Muscle layer of colon (tissue), 2 donors: ENCODE data around the gene MICU1.
"Not testable (repeated sequence)": the region's sequence is repeated elsewhere in the genome, so short reads cannot be mapped to it uniquely, and the experiment has no call there.

Source experiments
- H3K27ac ChIP-seq: one replicate; pipeline ENCODE4 v1.7.0; 2013; ENCODE audit warnings: low read depth, mild to moderate bottlenecking, low read length, moderate library complexity
- H3K27me3 ChIP-seq, 2 donors: one replicate each; pipeline ENCODE4 v1.7.0; 2013; ENCODE audit warnings: low read length in 2 of 2, mild to moderate bottlenecking in 2 of 2; ENCODE audit not compliant: insufficient read depth in 2 of 2, control insufficient read depth in 1 of 2
- H3K36me3 ChIP-seq: one replicate; pipeline ENCODE4 v1.7.0; 2013; ENCODE audit warnings: mild to moderate bottlenecking, low read length; ENCODE audit not compliant: insufficient read depth
- H3K4me1 ChIP-seq: one replicate; pipeline ENCODE4 v1.7.0; 2013; ENCODE audit warnings: mild to moderate bottlenecking, low read length; ENCODE audit not compliant: insufficient read depth
- H3K4me3 ChIP-seq, 2 donors: one replicate each; pipeline ENCODE4 v1.7.0; 2013; ENCODE audit warnings: low read length in 2 of 2, low read depth in 1 of 2, mild to moderate bottlenecking in 1 of 2, moderate library complexity in 1 of 2
- H3K9ac ChIP-seq: one replicate; pipeline ENCODE4 v1.7.0; 2013; ENCODE audit warnings: low read length
- H3K9me3 ChIP-seq: one replicate; pipeline ENCODE4 v1.7.0; 2013; ENCODE audit warnings: mild to moderate bottlenecking, low read length
- donor health status: abdominal sarcoma.
- donor health status: Adenocarcinoma of cecum.

MICU1 gene

GRCh38 chr10:72625608-72626443 lies at the start of gene MICU1:
Gene MICU1, minus strand, starts transcription at chr10:72626079. Its CDS starts 59,286 bp downstream, at chr10:72566793.
- H3K4me1 ChIP-seq: peaks cover 9% of the 10 kb centered on the region
- peak within 1 kb of the TSS; percentile 75 for H3K9ac ChIP-seq
- H3K4me3 ChIP-seq: peak within 1 kb of the TSS; percentile 81 to 83
- no peaks in the 10 kb centered on the region for H3K9me3 ChIP-seq
- H3K36me3 ChIP-seq: no peaks in the 10 kb centered on the region
- H3K27me3 ChIP-seq: no peaks in the 10 kb centered on the region
- H3K27ac ChIP-seq: peak within 1 kb of the TSS; percentile 77

- not testable (repeated sequence) for H3K4me1 ChIP-seq, H3K9me3 ChIP-seq, H3K9ac ChIP-seq, H3K27ac ChIP-seq, H3K27me3 ChIP-seq, H3K36me3 ChIP-seq, H3K4me3 ChIP-seq
Measured at GRCh38 chr10:72674174-72674573, 48.3 kb upstream of the MICU1 start.

- Histone ChIP-seq H3K36me3 (no peaks in the 10 kb centered on the region), H3K9ac (no peak overlapping the region), H3K4me1 (no peaks in the 10 kb centered on the region)
Measured at GRCh38 chr10:72673280-72673679, 47.4 kb upstream of the MICU1 start.

GRCh38 chr10:72667207-72667864 lies 41.5 kb upstream of the MICU1 start:
- Histone ChIP-seq H3K36me3 (no peaks in the 10 kb centered on the region), H3K27me3 (no peaks in the 10 kb centered on the region), H3K9ac (no peak overlapping the region), H3K4me1 (no peaks in the 10 kb centered on the region), H3K9me3 (no peaks in the 10 kb centered on the region), H3K4me3 (no peak overlapping the region), H3K27ac (no peak overlapping the region)

More at GRCh38 chr10:72673280-72673679, 47.4 kb upstream of the MICU1 start:
- H3K27me3 ChIP-seq: no peaks in the 10 kb centered on the region
- no peak overlapping the region for H3K4me3 ChIP-seq
- no peaks in the 10 kb centered on the region for H3K9me3 ChIP-seq
- H3K27ac ChIP-seq: no peak overlapping the region

- no peaks in the 10 kb centered on the region for H3K9me3 ChIP-seq
- H3K36me3 ChIP-seq: no peaks in the 10 kb centered on the region
- H3K27ac ChIP-seq: no peak overlapping the region
- H3K27me3 ChIP-seq: no peaks in the 10 kb centered on the region
- no peak overlapping the region for H3K4me3 ChIP-seq
- H3K4me1 ChIP-seq: no peaks in the 10 kb centered on the region
- no peak overlapping the region for H3K9ac ChIP-seq
Measured at GRCh38 chr10:72665925-72666324, 40.0 kb upstream of the MICU1 start.

- Histone ChIP-seq H3K4me3 (no peak overlapping the region), H3K9me3 (no peaks in the 10 kb centered on the region), H3K9ac (no peak overlapping the region), H3K4me1 (no peaks in the 10 kb centered on the region), H3K36me3 (no peaks in the 10 kb centered on the region), H3K27ac (no peak overlapping the region), H3K27me3 (no peaks in the 10 kb centered on the region)
Measured at GRCh38 chr10:72663971-72664370, 38.1 kb upstream of the MICU1 start.

- no peaks in the 10 kb centered on the region for H3K36me3 ChIP-seq
- no peak overlapping the region for H3K27ac ChIP-seq
- H3K27me3 ChIP-seq: no peaks in the 10 kb centered on the region
- H3K4me1 ChIP-seq: no peaks in the 10 kb centered on the region
- no peak overlapping the region for H3K9ac ChIP-seq
- no peaks in the 10 kb centered on the region for H3K9me3 ChIP-seq
- no peak overlapping the region for H3K4me3 ChIP-seq
Measured at GRCh38 chr10:72661431-72661830, 35.6 kb upstream of the MICU1 start.

GRCh38 chr10:72660220-72660619 lies 34.3 kb upstream of the MICU1 start:
- H3K4me1 ChIP-seq: no peaks in the 10 kb centered on the region
- no peaks in the 10 kb centered on the region for H3K27me3 ChIP-seq
- H3K9ac ChIP-seq: no peak overlapping the region
- H3K36me3 ChIP-seq: no peaks in the 10 kb centered on the region
- no peaks in the 10 kb centered on the region for H3K9me3 ChIP-seq
- H3K4me3 ChIP-seq: no peak overlapping the region
- H3K27ac ChIP-seq: no peak overlapping the region

- Histone ChIP-seq H3K9ac (no peak overlapping the region), H3K4me3 (no peak overlapping the region), H3K27me3 (no peaks in the 10 kb centered on the region), H3K4me1 (no peaks in the 10 kb centered on the region), H3K36me3 (no peaks in the 10 kb centered on the region), H3K27ac (no peak overlapping the region), H3K9me3 (no peaks in the 10 kb centered on the region)
Measured at GRCh38 chr10:72659694-72660093, 33.8 kb upstream of the MICU1 start.

- Histone ChIP-seq H3K4me3 (no peak overlapping the region), H3K36me3 (no peaks in the 10 kb centered on the region), H3K27ac (no peak overlapping the region), H3K27me3 (no peaks in the 10 kb centered on the region), H3K9me3 (no peaks in the 10 kb centered on the region), H3K4me1 (no peaks in the 10 kb centered on the region), H3K9ac (no peak overlapping the region)
Measured at GRCh38 chr10:72658696-72659400, 33.0 kb upstream of the MICU1 start.

GRCh38 chr10:72654720-72655119 lies 28.8 kb upstream of the MICU1 start:
- no peak overlapping the region for H3K27ac ChIP-seq
- no peak overlapping the region for H3K9ac ChIP-seq
- no peaks in the 10 kb centered on the region for H3K4me1 ChIP-seq
- no peak overlapping the region for H3K4me3 ChIP-seq
- H3K9me3 ChIP-seq: no peaks in the 10 kb centered on the region
- no peaks in the 10 kb centered on the region for H3K27me3 ChIP-seq
- no peaks in the 10 kb centered on the region for H3K36me3 ChIP-seq
